ACHN (cell line): ENCODE measurements around the gene DSE.
"Not testable (repeated sequence)": the region's sequence is repeated elsewhere in the genome, so short reads cannot be mapped to it uniquely, and the experiment has no call there.

ENCODE experiments used
- DNase-seq: peaks from one replicate; pipeline ENCODE4 v3.0.0-alpha.2; 2015
- in situ Hi-C: cut with HindIII; loops from 2 replicates; pipeline ENCODE4 v1.10.0; 2017; ENCODE audit warnings: low sequenced_read_pairs, low pct_ligation_motif_present, low pct_unique_long_range_greater_than_20kb

The DSE gene

GRCh38 chr6:116370760-116371119 is at the start of gene DSE:
TSS of gene DSE (plus strand) at chr6:116370947. CDS start at chr6:116399251, 28,304 bp downstream.
- no peak for DNase-seq
- in situ Hi-C loops = no loop called here

- in situ Hi-C loops, DNase-seq: not testable (repeated sequence)
Measured at GRCh38 chr6:116321933-116322332, 48.8 kb upstream of the DSE start.

- no peak for DNase-seq
- in situ Hi-C loops = no loop called here
Measured at GRCh38 chr6:116323863-116324262, 46.9 kb upstream of the DSE start.

GRCh38 chr6:116325634-116326132 is 45.1 kb upstream of the DSE start:
- in situ Hi-C loops, DNase-seq: not testable (repeated sequence)

- no peak for DNase-seq
- in situ Hi-C loops = no loop called here
Measured at GRCh38 chr6:116326181-116326671, 44.5 kb upstream of the DSE start.

GRCh38 chr6:116326996-116327395 is 43.8 kb upstream of the DSE start:
- in situ Hi-C loops = no loop called here
- no peak for DNase-seq

- in situ Hi-C loops = no loop called here
- no peak for DNase-seq
Measured at GRCh38 chr6:116327803-116328527, 42.8 kb upstream of the DSE start.

GRCh38 chr6:116328528-116328903 is 42.2 kb upstream of the DSE start:
- DNase-seq = no peak

GRCh38 chr6:116329156-116329555 is 41.6 kb upstream of the DSE start:
- in situ Hi-C loops = no loop called here
- DNase-seq = no peak

More at GRCh38 chr6:116328528-116328903, 42.2 kb upstream of the DSE start:
- in situ Hi-C loops = no loop called here

GRCh38 chr6:116330511-116330910 is 40.2 kb upstream of the DSE start:
- no peak for DNase-seq
- in situ Hi-C loops = no loop called here

GRCh38 chr6:116332096-116332495 is 38.7 kb upstream of the DSE start:
- DNase-seq = no peak
- in situ Hi-C loops = no loop called here

- in situ Hi-C loops, DNase-seq: not testable (repeated sequence)
Measured at GRCh38 chr6:116334638-116335409, 35.9 kb upstream of the DSE start.

- in situ Hi-C loops = no loop called here
- DNase-seq = no peak
Measured at GRCh38 chr6:116335612-116336215, 35.0 kb upstream of the DSE start.

- DNase-seq = no peak
- in situ Hi-C loops = no loop called here
Measured at GRCh38 chr6:116338943-116339342, 31.8 kb upstream of the DSE start.

GRCh38 chr6:116340625-116341024 is 30.1 kb upstream of the DSE start:
- DNase-seq, in situ Hi-C loops: not testable (repeated sequence)

GRCh38 chr6:116349216-116349615 is 21.5 kb upstream of the DSE start:
- in situ Hi-C loops = no loop called here

GRCh38 chr6:116351101-116351500 is 19.6 kb upstream of the DSE start:
- in situ Hi-C loops = no loop called here
- no peak for DNase-seq

More at GRCh38 chr6:116349216-116349615, 21.5 kb upstream of the DSE start:
- no peak for DNase-seq

GRCh38 chr6:116352515-116353471 is 18.0 kb upstream of the DSE start:
- DNase-seq = no peak
- in situ Hi-C loops = no loop called here
